PFSK-1 (cell line): ENCODE results near the gene GPX7.

Experiments used
- FOXP2 ChIP-seq: optimal IDR thresholded peaks from 2 replicates; pipeline ENCODE3; 2011; ENCODE audit warnings: borderline replicate concordance, control low read depth, inconsistent platforms; ENCODE audit not compliant: insufficient read depth; ENCODE audit errors: extremely low read length, extremely low read depth
- POLR2AphosphoS5 ChIP-seq: IDR thresholded peaks from 2 replicates; pipeline ENCODE4 v1.6.1; 2012; ENCODE audit warnings: low read depth, mild to moderate bottlenecking, control low read depth, low read length, moderate library complexity
- SIN3A ChIP-seq: IDR thresholded peaks from 2 replicates; pipeline ENCODE4 v1.6.1; 2012; ENCODE audit warnings: mild to moderate bottlenecking, low read length, moderate library complexity, borderline replicate concordance; ENCODE audit not compliant: insufficient read depth
- TAF1 ChIP-seq: IDR thresholded peaks from 2 replicates; pipeline ENCODE4 v1.6.1; 2012; ENCODE audit warnings: low read length, control low read depth, borderline replicate concordance; ENCODE audit not compliant: insufficient read depth
- TF ChIP-seq, protein P1 (sequence below), 2 experiments: IDR thresholded peaks; 2 replicates each; pipeline versions ENCODE4 v1.6.1 to v1.8.0; 2011 to 2012; ENCODE audit warnings: low read depth in 2 of 2, low read length in 2 of 2, control low read depth in 1 of 2, inconsistent platforms in 1 of 2, mild to moderate bottlenecking in 1 of 2, moderate library complexity in 1 of 2; ENCODE audit not compliant: insufficient read depth in 1 of 2

Gene GPX7

DNA sequence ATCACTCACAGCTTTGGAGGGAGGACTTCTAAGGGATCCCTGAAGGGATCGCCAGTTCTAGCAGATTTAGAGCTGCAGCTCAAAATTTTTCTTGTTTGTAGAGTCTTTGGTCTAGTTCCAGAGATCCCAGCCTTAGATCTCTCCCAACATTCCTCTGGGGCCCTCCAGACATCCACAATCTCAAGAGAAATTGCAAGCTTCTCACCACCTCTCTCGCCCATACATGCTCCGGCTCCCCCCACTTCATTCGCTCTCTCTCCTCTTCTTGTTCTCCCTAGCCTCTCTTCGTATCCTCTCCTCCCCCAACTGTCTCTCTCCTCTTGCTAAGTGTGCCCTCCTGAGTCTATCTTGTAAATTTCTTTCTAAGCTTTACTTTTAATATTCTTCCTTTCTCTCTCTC, 34.2 kb upstream of the GPX7 start:
- TF ChIP-seq, protein P1, sequence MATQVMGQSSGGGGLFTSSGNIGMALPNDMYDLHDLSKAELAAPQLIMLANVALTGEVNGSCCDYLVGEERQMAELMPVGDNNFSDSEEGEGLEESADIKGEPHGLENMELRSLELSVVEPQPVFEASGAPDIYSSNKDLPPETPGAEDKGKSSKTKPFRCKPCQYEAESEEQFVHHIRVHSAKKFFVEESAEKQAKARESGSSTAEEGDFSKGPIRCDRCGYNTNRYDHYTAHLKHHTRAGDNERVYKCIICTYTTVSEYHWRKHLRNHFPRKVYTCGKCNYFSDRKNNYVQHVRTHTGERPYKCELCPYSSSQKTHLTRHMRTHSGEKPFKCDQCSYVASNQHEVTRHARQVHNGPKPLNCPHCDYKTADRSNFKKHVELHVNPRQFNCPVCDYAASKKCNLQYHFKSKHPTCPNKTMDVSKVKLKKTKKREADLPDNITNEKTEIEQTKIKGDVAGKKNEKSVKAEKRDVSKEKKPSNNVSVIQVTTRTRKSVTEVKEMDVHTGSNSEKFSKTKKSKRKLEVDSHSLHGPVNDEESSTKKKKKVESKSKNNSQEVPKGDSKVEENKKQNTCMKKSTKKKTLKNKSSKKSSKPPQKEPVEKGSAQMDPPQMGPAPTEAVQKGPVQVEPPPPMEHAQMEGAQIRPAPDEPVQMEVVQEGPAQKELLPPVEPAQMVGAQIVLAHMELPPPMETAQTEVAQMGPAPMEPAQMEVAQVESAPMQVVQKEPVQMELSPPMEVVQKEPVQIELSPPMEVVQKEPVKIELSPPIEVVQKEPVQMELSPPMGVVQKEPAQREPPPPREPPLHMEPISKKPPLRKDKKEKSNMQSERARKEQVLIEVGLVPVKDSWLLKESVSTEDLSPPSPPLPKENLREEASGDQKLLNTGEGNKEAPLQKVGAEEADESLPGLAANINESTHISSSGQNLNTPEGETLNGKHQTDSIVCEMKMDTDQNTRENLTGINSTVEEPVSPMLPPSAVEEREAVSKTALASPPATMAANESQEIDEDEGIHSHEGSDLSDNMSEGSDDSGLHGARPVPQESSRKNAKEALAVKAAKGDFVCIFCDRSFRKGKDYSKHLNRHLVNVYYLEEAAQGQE (IDR thresholded peaks at IDR 0.05; ENCODE audit: insufficient read depth in 1 of 2, low read depth in 2 of 2, low read length in 2 of 2), result no peak
- no peak for TF ChIP-seq FOXP2
- no peak for TF ChIP-seq TAF1
- no peak for TF ChIP-seq SIN3A
- TF ChIP-seq POLR2AphosphoS5, result no peak

DNA sequence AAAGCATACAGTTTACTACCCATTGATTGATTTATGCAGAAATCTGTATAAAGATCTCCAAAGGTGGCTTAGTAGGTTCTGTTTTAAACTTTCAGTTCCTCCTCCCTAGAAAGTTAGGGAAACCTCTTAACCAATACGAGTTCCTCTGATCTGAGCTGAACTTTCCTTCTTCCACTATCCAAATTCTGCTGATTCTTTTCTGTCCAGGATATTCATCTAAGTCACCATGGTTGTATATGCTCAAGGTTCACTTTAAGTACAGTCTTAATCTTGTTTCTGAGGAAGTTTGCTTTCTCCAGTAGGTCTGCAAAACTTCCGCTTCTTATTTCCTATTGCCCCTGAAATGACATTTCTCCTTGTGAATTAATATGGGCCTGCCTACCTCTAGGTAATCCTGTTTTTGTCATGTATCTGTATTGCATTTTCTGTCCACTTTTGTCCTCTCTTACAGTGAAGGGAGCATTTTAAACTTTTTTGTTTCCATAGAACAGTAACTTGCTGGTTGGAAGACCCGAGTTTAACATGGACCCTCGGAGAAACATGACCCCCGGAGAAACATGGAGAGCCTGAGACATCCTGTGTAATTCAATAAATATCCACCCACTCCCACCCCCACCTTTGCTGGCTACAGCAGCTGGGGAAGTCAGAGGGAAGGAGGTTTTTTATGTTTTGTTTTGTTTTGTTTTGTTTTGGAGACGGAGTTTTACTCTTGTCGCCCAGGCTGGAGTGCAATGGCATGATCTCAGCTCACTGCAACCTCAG, 32.5 kb upstream of the GPX7 start:
- TF ChIP-seq SIN3A (no peak), FOXP2 (no peak)

- TF ChIP-seq POLR2AphosphoS5, result no peak
- TF ChIP-seq, protein P1 (IDR thresholded peaks at IDR 0.05; ENCODE audit: insufficient read depth in 1 of 2, low read depth in 2 of 2, low read length in 2 of 2), result no peak
- no peak for TF ChIP-seq TAF1
- TF ChIP-seq SIN3A, result no peak
- no peak for TF ChIP-seq FOXP2
Observed at GRCh38 chr1:52571783-52572182, 30.4 kb upstream of the GPX7 start.

- no peak for TF ChIP-seq POLR2AphosphoS5
- TF ChIP-seq TAF1, result no peak
- TF ChIP-seq SIN3A, result no peak
- no peak for TF ChIP-seq FOXP2
- TF ChIP-seq, protein P1 (IDR thresholded peaks at IDR 0.05; ENCODE audit: insufficient read depth in 1 of 2, low read depth in 2 of 2, low read length in 2 of 2), result no peak
Observed at GRCh38 chr1:52572387-52572786, 29.8 kb upstream of the GPX7 start.

DNA sequence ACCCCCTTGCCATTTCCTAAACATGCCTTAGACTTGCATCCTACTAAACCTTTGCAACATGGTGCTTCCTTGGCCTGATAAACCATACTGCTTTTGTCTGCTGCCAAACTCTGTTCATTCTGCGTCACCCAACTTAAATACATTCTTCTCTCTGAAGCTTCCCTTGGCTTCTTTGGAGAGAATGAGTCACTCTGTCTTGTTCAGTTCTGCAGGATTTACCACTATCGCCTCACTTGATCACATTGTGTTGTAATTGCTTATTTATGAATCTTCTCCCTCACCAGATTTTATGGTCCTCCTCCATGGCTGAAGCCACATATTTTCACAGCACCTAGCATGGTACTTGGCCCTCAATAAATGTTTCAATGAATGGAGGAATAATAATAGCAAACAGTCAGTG, 27.6 kb upstream of the GPX7 start:
- TF ChIP-seq, protein P1 (IDR thresholded peaks at IDR 0.05; ENCODE audit: insufficient read depth in 1 of 2, low read depth in 2 of 2, low read length in 2 of 2), result no peak
- TF ChIP-seq SIN3A, result no peak
